Endodermal cell (in vitro differentiated cells): Measurements from ENCODE around the gene CHMP4A. TPM values are rescaled to one million over a fixed set of nuclear protein-coding genes. Genes with fewer than 3 reads are reported as not detected.

Source experiments
- DNase-seq: peaks from one replicate; pipeline ENCODE4 v3.0.0-alpha.2; 2017
- H3K27ac ChIP-seq: 2 replicates; pipeline ENCODE4 v1.5.1; 2013; ENCODE audit warnings: mild to moderate bottlenecking, low read depth, low read length, moderate library complexity
- H3K27me3 ChIP-seq: 2 replicates; pipeline ENCODE4 v1.6.1; 2013; ENCODE audit warnings: mild to moderate bottlenecking, low read length, moderate library complexity; ENCODE audit not compliant: insufficient read depth, control insufficient read depth, poor library complexity, severe bottlenecking
- H3K36me3 ChIP-seq: 2 replicates; pipeline ENCODE4 v1.7.0; 2013; ENCODE audit warnings: mild to moderate bottlenecking, low read length, moderate library complexity; ENCODE audit not compliant: control insufficient read depth, insufficient read depth
- H3K4me1 ChIP-seq: one replicate; pipeline ENCODE4 v1.7.0; 2013; ENCODE audit warnings: low read length; ENCODE audit not compliant: control insufficient read depth, insufficient read depth
- H3K4me3 ChIP-seq: 2 replicates; pipeline ENCODE4 v1.5.1; 2013; ENCODE audit warnings: mild to moderate bottlenecking, low read length, moderate library complexity
- H3K9ac ChIP-seq: 2 replicates; pipeline ENCODE4 v1.6.1; 2013; ENCODE audit warnings: mild to moderate bottlenecking, low read length, moderate library complexity; ENCODE audit not compliant: poor library complexity, severe bottlenecking; ENCODE audit errors: extremely low read depth
- H3K9me3 ChIP-seq: 2 replicates; pipeline ENCODE4 v1.6.1; 2013; ENCODE audit warnings: mild to moderate bottlenecking, low read length, moderate library complexity; ENCODE audit not compliant: control insufficient read depth
- H3K27ac Mint-ChIP-seq: 2 replicates; pipeline ENCODE4 v1.8.0; 2020; ENCODE audit warnings: mixed read lengths
- H3K27me3 Mint-ChIP-seq: 2 replicates; pipeline ENCODE4 v1.8.0; 2021; ENCODE audit warnings: mild to moderate bottlenecking, mixed read lengths; ENCODE audit not compliant: insufficient read depth
- H3K36me3 Mint-ChIP-seq: 2 replicates; pipeline ENCODE4 v1.8.0; 2020; ENCODE audit warnings: low read depth, mixed read lengths
- H3K4me1 Mint-ChIP-seq: 2 replicates; pipeline ENCODE4 v1.8.0; 2020; ENCODE audit warnings: mixed read lengths
- H3K4me3 Mint-ChIP-seq: 2 replicates; pipeline ENCODE4 v1.8.0; 2020; ENCODE audit warnings: mild to moderate bottlenecking, moderate library complexity, mixed read lengths
- H3K9me3 Mint-ChIP-seq: 2 replicates; pipeline ENCODE4 v1.8.0; 2020; ENCODE audit warnings: mild to moderate bottlenecking, mixed read lengths
- WGBS, 2 experiments: methylation state at CpG; one replicate each; pipeline versions ENCODE4 v1.1.5 to v1.1.7; 2013; ENCODE audit warnings: missing lambda C conversion rate in 2 of 2, mixed read lengths in 1 of 2; ENCODE audit not compliant: insufficient coverage in 1 of 2, insufficient read length in 1 of 2; 5-methylcytosine and 5-hydroxymethylcytosine counted together
- total RNA-seq, 2 donors: library from RNA; stranded (reverse); fragmentation: NEBNext Ultra II Directional in 1 of 2; extraction: Animal tissue kit (Norgen Biotek cat#: 25700) in 1 of 2; gene quantifications; 2 replicates in 1 of 2; 3 replicates in 1 of 2; pipeline ENCODE4 v1.2.1, GENCODE V29; 2021
- TF ChIP-seq, protein P1 (sequence below): fragments of 200-600 bp; sonication (generic); conservative IDR thresholded peaks from 2 replicates; pipeline ENCODE4 v1.5.0; 2021; ENCODE audit warnings: antibody characterized with exemption, mild to moderate bottlenecking

CHMP4A gene
- total RNA-seq, 2 donors from 2014 or later: 38.8 to 44.3 TPM

DNA sequence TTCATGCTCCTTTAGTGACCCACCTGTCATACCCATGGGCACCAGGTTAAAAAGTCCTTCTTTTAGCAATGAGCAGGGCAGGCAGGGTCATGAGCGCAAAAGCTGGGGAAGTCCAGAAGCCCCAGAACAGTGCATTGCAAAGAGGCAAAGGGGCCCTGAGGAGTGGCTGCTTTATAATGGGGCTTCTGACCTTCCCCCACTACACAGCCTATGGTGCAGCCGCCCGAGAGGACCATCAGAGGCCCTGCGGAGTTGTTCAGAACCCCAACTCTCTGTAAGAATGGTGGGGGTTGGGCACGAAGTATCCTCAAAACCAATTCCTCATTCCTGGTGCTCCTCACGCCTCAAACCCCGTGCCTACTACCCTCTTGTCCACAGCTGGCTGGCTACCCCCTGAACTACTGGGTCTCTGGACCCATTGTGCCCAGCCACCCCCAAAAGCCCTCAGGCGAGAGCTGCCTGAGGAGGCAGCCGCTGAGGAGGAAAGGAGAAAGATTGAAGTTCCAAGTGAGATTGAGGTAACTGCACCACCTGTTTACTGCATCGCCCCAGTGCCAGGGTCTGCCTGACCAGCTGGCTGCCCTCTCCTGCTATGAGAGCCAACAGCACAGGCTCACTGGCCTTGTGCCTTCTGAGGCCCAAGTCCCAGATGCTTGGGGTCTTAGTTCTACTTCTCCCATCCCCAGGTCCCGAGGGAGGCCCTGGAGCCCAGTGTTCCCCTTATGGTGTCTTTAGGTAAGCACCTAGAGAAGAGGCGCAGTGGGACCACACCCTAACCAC lies 34.7 kb downstream of the CHMP4A start:
- Mint-ChIP-seq H3K4me1 (no peaks in the 10 kb centered on the region), H3K4me3 (no peak overlapping the region), H3K27ac (no peak overlapping the region), H3K36me3 (peaks cover 59% of the 10 kb centered on the region), H3K27me3 (no peaks in the 10 kb centered on the region), H3K9me3 (no peaks in the 10 kb centered on the region)
- Histone ChIP-seq H3K9ac (no peak overlapping the region), H3K9me3 (no peaks in the 10 kb centered on the region), H3K4me1 (no peaks in the 10 kb centered on the region), H3K36me3 (peaks cover 44% of the 10 kb centered on the region), H3K27ac (no peak overlapping the region), H3K4me3 (no peak overlapping the region), H3K27me3 (no peaks in the 10 kb centered on the region)
- WGBS, 2 experiments: 92 to 94% methylated on average over 4 to 12 of the region's 12 CpGs
- TF ChIP-seq, protein P1, sequence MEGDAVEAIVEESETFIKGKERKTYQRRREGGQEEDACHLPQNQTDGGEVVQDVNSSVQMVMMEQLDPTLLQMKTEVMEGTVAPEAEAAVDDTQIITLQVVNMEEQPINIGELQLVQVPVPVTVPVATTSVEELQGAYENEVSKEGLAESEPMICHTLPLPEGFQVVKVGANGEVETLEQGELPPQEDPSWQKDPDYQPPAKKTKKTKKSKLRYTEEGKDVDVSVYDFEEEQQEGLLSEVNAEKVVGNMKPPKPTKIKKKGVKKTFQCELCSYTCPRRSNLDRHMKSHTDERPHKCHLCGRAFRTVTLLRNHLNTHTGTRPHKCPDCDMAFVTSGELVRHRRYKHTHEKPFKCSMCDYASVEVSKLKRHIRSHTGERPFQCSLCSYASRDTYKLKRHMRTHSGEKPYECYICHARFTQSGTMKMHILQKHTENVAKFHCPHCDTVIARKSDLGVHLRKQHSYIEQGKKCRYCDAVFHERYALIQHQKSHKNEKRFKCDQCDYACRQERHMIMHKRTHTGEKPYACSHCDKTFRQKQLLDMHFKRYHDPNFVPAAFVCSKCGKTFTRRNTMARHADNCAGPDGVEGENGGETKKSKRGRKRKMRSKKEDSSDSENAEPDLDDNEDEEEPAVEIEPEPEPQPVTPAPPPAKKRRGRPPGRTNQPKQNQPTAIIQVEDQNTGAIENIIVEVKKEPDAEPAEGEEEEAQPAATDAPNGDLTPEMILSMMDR: no peak
- DNase-seq: no peak

DNA sequence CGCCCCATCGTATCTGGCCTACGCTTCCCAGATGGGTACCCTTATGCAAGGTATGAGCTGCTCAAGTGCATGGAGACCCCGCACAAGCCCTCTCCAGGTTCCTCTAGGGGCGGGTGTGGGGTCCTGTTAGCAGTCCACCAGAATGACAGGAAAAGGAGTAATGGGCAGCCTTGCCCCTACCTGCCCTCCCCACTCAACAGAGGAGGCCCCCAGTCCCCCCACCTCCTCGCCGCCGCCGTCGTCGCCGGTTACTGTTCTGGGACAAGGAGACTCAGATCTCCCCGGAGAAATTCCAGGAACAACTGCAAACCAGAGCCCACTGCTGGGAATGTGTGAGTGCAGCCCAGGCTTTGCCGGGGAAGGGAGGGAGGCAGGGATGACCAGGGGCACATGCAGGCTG lies 35.4 kb downstream of the CHMP4A start:
- peaks cover 58% of the 10 kb centered on the region for H3K36me3 Mint-ChIP-seq
- WGBS, 2 experiments: 95 to 100% methylated on average over 3 to 13 of the region's 14 CpGs

DNA sequence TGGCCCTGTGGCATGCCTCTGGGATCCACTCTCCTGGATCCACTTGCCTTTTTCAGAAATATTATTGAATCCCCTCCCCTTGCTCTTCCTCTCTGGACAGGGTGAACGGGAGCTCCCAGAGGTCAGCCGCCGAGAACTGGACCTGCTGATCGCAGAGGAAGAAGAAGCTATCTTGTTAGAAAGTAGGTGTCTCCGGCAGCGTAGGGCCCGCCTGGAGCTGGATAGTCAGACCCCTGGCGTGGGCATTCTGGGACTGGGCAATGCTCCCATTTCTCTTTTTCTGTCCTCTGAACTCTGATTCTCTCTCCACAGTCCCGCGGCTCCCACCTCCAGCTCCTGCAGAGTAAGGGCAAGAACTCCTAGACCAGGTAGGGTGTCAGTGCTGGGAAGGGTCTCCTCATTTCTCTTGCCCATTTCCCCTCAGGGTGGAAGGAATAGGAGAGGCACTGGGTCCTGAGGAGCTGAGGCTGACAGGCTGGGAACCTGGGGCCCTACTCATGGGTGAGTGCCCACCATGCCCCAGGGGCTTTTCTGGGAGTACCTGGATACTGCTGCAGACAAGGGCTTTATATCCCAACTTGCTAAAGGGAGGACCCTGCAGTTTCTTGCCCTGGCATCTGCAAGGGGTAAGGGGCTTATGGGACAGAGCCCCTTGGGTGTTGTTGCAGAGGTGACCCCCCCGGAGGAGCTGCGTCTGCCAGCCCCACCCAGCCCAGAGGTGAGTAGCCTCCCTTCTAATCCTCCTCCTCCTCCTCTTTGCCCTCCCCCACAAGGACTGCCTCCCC lies 36.1 kb downstream of the CHMP4A start:
- H3K4me1 Mint-ChIP-seq: no peaks in the 10 kb centered on the region
- no peaks in the 10 kb centered on the region for H3K27me3 Mint-ChIP-seq
- Histone ChIP-seq H3K9ac (no peak overlapping the region), H3K27me3 (no peaks in the 10 kb centered on the region), H3K27ac (no peak overlapping the region), H3K36me3 (peaks cover 35% of the 10 kb centered on the region), H3K4me1 (no peaks in the 10 kb centered on the region), H3K4me3 (no peak overlapping the region), H3K9me3 (no peaks in the 10 kb centered on the region)
- peak overlapping the region; percentile 19 for H3K27ac Mint-ChIP-seq
- TF ChIP-seq, protein P1: no peak
- H3K36me3 Mint-ChIP-seq: peaks cover 54% of the 10 kb centered on the region
- no peaks in the 10 kb centered on the region for H3K9me3 Mint-ChIP-seq
- no peak overlapping the region for H3K4me3 Mint-ChIP-seq
- DNase-seq: no peak
- WGBS, 2 experiments: 94 to 98% methylated on average over 7 to 12 of the region's 12 CpGs

More for the DNA sequence above, 35.4 kb downstream of the CHMP4A start:
- H3K9ac ChIP-seq: no peak overlapping the region
- no peak for DNase-seq
- H3K4me3 ChIP-seq: no peak overlapping the region
- H3K27me3 Mint-ChIP-seq: no peaks in the 10 kb centered on the region
- no peaks in the 10 kb centered on the region for H3K9me3 Mint-ChIP-seq
- no peak overlapping the region for H3K27ac ChIP-seq
- no peaks in the 10 kb centered on the region for H3K4me1 Mint-ChIP-seq
- no peaks in the 10 kb centered on the region for H3K4me1 ChIP-seq
- H3K36me3 ChIP-seq: peaks cover 37% of the 10 kb centered on the region
- H3K4me3 Mint-ChIP-seq: no peak overlapping the region
- H3K9me3 ChIP-seq: no peaks in the 10 kb centered on the region
- no peaks in the 10 kb centered on the region for H3K27me3 ChIP-seq
- TF ChIP-seq, protein P1: no peak
- H3K27ac Mint-ChIP-seq: no peak overlapping the region
